ENCODE data around the gene PLEKHJ1. TPM values are rescaled to one million over a fixed set of nuclear protein-coding genes. Genes with fewer than 3 reads are reported as not detected.

PLEKHJ1 gene
- total and polyA plus RNA-seq, 9 of the 15 experiments (the other 6 are each of a cell fraction or from before 2014, with no cell fraction given), result 1.5 to 188 (median 63.9) TPM

DNA sequence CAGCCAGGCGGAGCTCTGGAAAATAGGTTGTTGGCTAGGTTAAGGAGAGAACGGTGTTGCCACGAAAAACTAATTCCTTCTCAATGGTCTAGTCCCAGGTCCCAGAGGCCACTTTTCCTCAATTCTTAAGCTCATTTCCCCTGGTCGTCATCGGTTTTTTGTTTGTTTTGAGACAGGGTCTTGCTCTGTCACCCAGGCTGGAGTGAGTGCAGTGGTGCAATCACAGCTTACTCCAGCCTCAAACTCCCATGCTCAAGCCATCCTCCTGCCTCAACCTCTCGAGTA is 1.7 kb upstream of the PLEKHJ1 start (continued):
- TF ChIP-seq CBX5 (IDR thresholded peaks at IDR 0.05; ENCODE audit: borderline replicate concordance, low read depth) (no peak), BHLHE40 (IDR thresholded peaks at IDR 0.05; ENCODE audit: low read length) (no peak), TAF7 (tag; IDR thresholded peaks at IDR 0.05) (no peak), XRCC5 (IDR thresholded peaks at IDR 0.05; ENCODE audit: low read depth, low read length) (no peak), ZNF124 (CRISPR knock-in tag; IDR thresholded peaks at IDR 0.05) (no peak), ZNF274 (IDR thresholded peaks at IDR 0.05; ENCODE audit: borderline replicate concordance, low read depth, low read length) (no peak), CEBPB (tag; IDR thresholded peaks at IDR 0.05) (peak; percentile 66)
- TF ChIP-seq, protein P1, sequence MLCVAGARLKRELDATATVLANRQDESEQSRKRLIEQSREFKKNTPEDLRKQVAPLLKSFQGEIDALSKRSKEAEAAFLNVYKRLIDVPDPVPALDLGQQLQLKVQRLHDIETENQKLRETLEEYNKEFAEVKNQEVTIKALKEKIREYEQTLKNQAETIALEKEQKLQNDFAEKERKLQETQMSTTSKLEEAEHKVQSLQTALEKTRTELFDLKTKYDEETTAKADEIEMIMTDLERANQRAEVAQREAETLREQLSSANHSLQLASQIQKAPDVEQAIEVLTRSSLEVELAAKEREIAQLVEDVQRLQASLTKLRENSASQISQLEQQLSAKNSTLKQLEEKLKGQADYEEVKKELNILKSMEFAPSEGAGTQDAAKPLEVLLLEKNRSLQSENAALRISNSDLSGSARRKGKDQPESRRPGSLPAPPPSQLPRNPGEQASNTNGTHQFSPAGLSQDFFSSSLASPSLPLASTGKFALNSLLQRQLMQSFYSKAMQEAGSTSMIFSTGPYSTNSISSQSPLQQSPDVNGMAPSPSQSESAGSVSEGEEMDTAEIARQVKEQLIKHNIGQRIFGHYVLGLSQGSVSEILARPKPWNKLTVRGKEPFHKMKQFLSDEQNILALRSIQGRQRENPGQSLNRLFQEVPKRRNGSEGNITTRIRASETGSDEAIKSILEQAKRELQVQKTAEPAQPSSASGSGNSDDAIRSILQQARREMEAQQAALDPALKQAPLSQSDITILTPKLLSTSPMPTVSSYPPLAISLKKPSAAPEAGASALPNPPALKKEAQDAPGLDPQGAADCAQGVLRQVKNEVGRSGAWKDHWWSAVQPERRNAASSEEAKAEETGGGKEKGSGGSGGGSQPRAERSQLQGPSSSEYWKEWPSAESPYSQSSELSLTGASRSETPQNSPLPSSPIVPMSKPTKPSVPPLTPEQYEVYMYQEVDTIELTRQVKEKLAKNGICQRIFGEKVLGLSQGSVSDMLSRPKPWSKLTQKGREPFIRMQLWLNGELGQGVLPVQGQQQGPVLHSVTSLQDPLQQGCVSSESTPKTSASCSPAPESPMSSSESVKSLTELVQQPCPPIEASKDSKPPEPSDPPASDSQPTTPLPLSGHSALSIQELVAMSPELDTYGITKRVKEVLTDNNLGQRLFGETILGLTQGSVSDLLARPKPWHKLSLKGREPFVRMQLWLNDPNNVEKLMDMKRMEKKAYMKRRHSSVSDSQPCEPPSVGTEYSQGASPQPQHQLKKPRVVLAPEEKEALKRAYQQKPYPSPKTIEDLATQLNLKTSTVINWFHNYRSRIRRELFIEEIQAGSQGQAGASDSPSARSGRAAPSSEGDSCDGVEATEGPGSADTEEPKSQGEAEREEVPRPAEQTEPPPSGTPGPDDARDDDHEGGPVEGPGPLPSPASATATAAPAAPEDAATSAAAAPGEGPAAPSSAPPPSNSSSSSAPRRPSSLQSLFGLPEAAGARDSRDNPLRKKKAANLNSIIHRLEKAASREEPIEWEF (CRISPR knock-in tag; IDR thresholded peaks at IDR 0.05), result no peak
- TF ChIP-seq, protein P2, sequence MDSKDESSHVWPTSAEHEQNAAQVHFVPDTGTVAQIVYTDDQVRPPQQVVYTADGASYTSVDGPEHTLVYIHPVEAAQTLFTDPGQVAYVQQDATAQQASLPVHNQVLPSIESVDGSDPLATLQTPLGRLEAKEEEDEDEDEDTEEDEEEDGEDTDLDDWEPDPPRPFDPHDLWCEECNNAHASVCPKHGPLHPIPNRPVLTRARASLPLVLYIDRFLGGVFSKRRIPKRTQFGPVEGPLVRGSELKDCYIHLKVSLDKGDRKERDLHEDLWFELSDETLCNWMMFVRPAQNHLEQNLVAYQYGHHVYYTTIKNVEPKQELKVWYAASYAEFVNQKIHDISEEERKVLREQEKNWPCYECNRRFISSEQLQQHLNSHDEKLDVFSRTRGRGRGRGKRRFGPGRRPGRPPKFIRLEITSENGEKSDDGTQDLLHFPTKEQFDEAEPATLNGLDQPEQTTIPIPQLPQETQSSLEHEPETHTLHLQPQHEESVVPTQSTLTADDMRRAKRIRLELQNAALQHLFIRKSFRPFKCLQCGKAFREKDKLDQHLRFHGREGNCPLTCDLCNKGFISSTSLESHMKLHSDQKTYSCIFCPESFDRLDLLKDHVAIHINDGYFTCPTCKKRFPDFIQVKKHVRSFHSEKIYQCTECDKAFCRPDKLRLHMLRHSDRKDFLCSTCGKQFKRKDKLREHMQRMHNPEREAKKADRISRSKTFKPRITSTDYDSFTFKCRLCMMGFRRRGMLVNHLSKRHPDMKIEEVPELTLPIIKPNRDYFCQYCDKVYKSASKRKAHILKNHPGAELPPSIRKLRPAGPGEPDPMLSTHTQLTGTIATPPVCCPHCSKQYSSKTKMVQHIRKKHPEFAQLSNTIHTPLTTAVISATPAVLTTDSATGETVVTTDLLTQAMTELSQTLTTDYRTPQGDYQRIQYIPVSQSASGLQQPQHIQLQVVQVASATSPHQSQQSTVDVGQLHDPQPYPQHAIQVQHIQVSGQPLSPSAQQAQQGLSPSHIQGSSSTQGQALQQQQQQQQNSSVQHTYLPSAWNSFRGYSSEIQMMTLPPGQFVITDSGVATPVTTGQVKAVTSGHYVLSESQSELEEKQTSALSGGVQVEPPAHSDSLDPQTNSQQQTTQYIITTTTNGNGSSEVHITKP (IDR thresholded peaks at IDR 0.05; ENCODE audit: partially characterized antibody), result peak; percentile 25
- TF ChIP-seq, protein P3, sequence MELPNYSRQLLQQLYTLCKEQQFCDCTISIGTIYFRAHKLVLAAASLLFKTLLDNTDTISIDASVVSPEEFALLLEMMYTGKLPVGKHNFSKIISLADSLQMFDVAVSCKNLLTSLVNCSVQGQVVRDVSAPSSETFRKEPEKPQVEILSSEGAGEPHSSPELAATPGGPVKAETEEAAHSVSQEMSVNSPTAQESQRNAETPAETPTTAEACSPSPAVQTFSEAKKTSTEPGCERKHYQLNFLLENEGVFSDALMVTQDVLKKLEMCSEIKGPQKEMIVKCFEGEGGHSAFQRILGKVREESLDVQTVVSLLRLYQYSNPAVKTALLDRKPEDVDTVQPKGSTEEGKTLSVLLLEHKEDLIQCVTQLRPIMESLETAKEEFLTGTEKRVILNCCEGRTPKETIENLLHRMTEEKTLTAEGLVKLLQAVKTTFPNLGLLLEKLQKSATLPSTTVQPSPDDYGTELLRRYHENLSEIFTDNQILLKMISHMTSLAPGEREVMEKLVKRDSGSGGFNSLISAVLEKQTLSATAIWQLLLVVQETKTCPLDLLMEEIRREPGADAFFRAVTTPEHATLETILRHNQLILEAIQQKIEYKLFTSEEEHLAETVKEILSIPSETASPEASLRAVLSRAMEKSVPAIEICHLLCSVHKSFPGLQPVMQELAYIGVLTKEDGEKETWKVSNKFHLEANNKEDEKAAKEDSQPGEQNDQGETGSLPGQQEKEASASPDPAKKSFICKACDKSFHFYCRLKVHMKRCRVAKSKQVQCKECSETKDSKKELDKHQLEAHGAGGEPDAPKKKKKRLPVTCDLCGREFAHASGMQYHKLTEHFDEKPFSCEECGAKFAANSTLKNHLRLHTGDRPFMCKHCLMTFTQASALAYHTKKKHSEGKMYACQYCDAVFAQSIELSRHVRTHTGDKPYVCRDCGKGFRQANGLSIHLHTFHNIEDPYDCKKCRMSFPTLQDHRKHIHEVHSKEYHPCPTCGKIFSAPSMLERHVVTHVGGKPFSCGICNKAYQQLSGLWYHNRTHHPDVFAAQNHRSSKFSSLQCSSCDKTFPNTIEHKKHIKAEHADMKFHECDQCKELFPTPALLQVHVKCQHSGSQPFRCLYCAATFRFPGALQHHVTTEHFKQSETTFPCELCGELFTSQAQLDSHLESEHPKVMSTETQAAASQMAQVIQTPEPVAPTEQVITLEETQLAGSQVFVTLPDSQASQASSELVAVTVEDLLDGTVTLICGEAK (IDR thresholded peaks at IDR 0.05), result no peak
- TF ChIP-seq, protein P3 (CRISPR knock-in tag; IDR thresholded peaks at IDR 0.05), result no peak

All from K562 (cell line).